GM11168 (cell line): ENCODE results near the gene TRPM3.
"Not testable (repeated sequence)": the region's sequence is repeated elsewhere in the genome, so short reads cannot be mapped to it uniquely, and the experiment has no call there.

Source experiments
- in situ Hi-C: fragments of 300-500 bp; cut with MboI; formaldehyde crosslinking; loops from one replicate; pipeline ENCODE4 v1.12.0; 2022; ENCODE audit warnings: low sequenced_read_pairs; ENCODE audit not compliant: unreplicated experiment

Gene TRPM3

DNA sequence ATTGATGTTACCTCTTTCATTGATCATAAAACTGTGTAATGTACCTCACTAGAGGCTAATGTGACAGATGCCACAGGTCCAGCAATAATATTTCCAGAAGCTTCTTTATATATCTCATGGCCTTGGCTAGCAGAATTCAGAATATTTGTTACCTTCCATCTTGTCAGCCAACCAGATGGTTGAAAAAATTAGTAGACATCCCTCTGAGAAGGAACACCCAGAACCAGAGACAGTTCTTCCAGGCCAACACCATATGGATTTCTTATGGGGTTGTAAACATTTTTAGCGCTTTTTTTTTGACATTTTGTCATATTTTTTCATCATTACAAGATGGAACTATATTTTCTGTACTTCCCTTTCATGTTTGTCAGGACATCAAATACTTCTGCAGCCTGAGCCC is 428.2 kb downstream of the TRPM3 start:
- in situ Hi-C loops: no loop called here

DNA sequence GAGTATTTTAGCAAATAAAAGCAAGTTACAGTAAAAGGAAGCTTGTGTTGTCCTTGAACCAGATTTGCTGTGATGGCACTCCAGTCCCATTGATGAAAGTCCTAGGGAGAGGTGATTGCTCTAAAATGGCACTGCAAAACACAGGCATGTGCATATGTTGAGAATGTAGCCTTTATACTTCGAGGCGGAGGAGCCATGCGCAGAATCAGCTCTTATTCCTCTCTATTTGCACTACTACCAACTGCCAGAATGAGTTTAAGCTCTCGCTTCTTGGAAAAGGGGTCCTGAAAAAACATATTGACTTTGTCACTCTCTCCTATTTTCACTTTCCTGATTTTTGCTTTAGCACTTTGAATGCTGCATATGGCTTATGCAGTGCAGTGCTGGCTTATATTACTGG is 429.0 kb downstream of the TRPM3 start:
- in situ Hi-C loops: no loop called here

GRCh38 chr9:70688704-70689103 is 432.7 kb downstream of the TRPM3 start:
- in situ Hi-C loops: no loop called here

DNA sequence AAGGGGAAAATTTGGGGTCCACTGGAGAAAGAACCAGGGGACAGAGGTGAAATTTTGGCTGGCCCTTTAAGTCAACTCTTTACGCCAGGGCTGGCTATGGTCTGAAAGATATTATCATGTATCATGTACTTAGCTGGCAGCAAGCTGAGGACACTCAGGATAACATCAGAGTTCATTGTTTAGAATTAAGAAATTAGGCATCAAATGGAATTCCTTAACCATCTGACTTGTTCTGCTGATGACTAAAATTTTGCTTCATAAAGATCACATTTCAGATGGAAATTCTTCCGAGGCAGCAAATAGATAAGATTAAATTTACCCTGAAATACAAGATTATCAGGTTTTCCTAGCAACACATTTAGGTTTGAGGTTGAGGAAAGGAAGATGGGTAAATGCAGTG is 437.6 kb downstream of the TRPM3 start:
- in situ Hi-C loops: no loop called here

DNA sequence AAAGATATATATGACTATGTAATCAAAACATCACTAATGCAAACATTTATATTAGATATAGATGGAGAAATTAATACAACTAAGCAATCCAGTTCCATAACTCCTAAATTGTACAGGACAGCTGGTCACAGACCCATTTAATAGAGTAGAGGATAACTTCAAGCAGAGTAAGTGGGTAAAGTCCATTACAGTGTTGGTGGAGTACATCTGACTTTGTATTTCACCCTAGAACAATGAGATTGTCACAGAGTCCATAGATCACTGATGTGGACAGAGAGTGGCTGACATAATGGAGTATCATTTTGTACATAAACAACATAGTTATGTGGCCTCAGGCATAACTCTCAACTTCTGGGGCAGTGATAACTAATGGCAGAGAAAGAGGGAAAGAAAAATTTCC is 439.1 kb downstream of the TRPM3 start:
- in situ Hi-C loops: no loop called here

- in situ Hi-C loops: no loop called here
Observed at GRCh38 chr9:70679845-70680244, 441.6 kb downstream of the TRPM3 start.

- in situ Hi-C loops: no loop called here
Observed at GRCh38 chr9:70678153-70678552, 443.3 kb downstream of the TRPM3 start.

GRCh38 chr9:70677055-70677735 is 444.2 kb downstream of the TRPM3 start:
- in situ Hi-C loops: no loop called here

- in situ Hi-C loops: no loop called here
Observed at GRCh38 chr9:70675868-70676370, 445.5 kb downstream of the TRPM3 start.

- in situ Hi-C loops: loop anchor here (25.0 kb wide), 1 partner anchor 313 kb away; no protein-coding TSS in a partner anchor
Observed at GRCh38 chr9:70673844-70674243, 447.6 kb downstream of the TRPM3 start.

DNA sequence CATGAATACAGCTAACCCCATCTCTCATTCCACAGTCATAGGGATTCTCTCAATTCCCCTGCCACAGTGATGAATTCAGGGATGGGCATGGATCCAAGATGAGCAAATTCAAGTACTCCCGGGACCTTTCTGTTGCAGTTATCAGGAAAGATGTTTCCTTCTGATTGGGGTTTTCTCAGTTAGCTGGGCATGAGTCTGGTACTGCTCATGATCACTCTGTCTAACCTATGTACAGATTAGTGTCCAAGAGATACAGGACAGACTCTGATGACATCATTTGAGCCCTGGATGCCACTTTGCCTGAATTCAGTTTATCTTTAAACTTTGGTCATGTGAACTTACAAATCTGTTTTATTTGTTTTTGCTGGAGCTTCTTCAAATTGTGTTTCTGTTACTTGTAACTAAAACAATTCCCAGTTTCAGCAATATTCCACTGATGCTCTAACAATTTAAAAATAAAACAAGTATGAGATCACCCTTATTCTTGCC is 449.2 kb downstream of the TRPM3 start:
- in situ Hi-C loops: loop anchor here (25.0 kb wide), 1 partner anchor 315 kb away; no protein-coding TSS in a partner anchor

GRCh38 chr9:70668751-70669150 is 452.7 kb downstream of the TRPM3 start:
- in situ Hi-C loops: loop anchor here (25.0 kb wide), 1 partner anchor 319 kb away; no protein-coding TSS in a partner anchor

DNA sequence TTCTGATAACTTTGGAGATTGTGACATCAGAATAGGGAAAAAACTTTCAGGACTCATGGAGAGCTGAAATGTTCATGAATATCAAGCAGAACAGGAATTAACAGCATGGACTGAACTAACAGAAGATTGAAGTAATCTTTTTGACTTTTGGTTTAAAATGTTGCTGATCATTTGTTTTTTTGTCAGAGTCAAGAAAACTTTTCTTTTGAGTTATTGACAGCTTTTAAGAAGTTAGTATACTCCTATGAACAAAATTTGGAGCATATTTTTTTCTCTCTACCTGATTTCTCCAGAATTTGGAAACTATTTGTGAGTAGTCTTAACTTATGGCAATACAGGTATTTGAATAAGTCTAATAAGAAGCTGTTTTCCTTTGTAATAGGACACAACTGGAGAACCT is 462.7 kb downstream of the TRPM3 start:
- in situ Hi-C loops: loop anchor here (25.0 kb wide), 1 partner anchor 329 kb away; no protein-coding TSS in a partner anchor

DNA sequence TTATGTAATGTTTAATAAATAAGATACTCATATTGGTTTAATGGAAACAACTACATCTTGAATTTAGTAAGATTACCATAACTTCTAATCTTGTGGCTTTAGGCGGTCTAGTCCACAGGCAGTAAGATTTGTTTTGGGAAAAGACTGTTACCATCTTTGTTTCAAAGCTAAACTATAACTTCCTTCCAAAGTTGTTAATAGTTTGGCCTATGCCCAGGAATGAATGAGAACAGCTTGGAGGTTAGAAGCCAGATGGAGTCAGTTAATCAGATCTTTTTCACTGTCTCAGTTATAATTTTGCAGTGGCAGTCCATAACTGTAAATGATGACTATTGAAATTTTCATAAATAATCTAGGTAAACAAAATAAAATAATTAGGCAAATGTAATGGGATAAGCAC is 465.1 kb downstream of the TRPM3 start:
- in situ Hi-C loops: loop anchor here (25.0 kb wide), 1 partner anchor 331 kb away; no protein-coding TSS in a partner anchor

GRCh38 chr9:70654144-70654543 is 467.3 kb downstream of the TRPM3 start:
- in situ Hi-C loops: loop anchor here (25.0 kb wide), 1 partner anchor 333 kb away; no protein-coding TSS in a partner anchor

GRCh38 chr9:70644627-70645026 is 476.8 kb downstream of the TRPM3 start:
- in situ Hi-C loops: not testable (repeated sequence)

DNA sequence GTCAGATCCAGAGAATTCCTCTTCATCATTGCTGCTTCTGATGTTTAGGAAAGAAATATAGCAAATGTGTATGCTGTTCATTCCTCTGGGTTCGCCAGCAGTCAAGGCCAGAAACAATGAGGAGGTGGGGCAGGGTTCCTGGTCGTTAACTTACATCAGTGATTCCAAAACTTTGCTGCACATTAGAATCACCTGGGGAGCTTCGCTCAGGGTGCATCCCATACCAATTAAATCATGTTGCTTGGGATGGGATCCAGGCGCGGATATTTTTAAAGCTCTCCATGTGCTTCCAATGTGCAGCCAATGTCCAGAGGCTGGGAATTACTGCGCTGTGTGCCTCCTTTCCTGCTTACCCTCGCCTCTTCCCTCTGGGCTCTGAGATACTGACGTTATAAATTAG is 479.1 kb downstream of the TRPM3 start:
- in situ Hi-C loops: no loop called here

DNA sequence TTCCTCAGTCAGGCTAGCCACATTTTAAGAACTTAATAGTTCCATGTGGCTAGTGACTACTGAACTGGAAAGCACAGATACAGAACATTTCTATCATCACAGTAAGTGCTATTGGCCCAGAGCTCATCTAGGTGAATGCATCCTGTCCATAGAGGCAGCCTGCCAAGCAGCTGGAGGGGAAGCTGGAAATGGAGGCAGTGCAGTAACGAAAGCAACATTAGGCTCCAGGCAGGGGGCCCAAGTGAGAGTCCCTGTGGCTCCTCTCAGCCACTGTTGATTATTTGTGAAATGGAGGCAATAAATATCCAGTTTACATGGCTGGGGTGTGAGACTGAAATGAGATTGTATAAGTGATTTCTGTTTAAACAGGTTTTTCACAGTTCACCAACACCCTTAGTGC is 479.8 kb downstream of the TRPM3 start:
- in situ Hi-C loops: no loop called here

DNA sequence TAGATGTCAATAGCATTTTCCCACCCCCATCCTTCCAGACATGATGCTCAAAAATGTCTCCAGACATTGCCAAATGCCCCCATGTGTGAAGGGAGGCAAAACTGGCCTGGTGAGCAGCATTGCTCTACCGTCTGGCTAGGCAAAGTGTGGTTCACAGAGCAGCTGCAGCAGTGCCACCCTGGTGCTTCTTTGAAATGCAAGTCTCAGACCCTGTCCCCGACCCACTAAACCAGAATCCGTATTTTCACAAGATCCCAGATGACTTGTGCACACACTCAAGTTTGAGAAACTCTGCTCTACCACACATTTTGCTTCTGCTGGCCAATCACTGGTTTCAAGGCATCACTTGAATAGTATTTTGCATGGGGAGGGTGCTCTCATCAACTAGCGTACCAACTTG is 480.4 kb downstream of the TRPM3 start:
- in situ Hi-C loops: no loop called here

GRCh38 chr9:70639853-70640814 is 481.3 kb downstream of the TRPM3 start:
- in situ Hi-C loops: no loop called here

DNA sequence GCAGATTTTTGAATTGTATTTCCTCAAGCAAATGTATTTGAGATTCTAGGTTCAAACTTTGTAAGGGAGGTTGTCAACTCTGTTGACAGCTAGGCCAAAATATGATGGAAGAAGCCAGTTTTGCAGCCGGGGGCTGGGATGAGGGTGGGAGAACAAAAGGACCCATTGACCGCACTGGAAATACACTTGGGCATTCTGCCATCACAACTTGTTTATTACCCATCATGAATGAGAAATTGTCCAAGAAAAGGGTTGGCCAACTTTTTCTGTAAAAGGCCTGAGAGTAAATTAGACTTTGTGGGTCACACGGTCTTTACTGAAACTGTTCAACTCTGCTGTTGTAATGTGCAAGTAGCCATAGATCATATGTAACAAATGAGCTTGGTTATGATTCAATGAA is 485.6 kb downstream of the TRPM3 start:
- in situ Hi-C loops: no loop called here
